A673 (cell line): Measurements from ENCODE around the gene ADAM10.

Experiments
- CTCF ChIP-seq: fragments of 300-800, 200-600 bp; sonication (generic); conservative IDR thresholded peaks from 2 replicates; pipeline ENCODE4 v1.5.1; 2017; ENCODE audit warnings: low read depth, mild to moderate bottlenecking, antibody characterized with exemption, low read length, moderate library complexity, mixed read lengths
- EZH2 ChIP-seq: fragments of 200-600 bp; sonication (generic); IDR thresholded peaks from 2 replicates; pipeline ENCODE4 v1.6.1; 2017; ENCODE audit warnings: borderline replicate concordance, low read depth, mild to moderate bottlenecking, mixed read lengths, antibody characterized with exemption, low read length; ENCODE audit not compliant: poor library complexity, severe bottlenecking

GRCh38 chr15:58710701-58711100, 38.8 kb downstream of the ADAM10 start:
- TF ChIP-seq CTCF (no peak), EZH2 (no peak)
